ENCODE measurements around the gene MORC4.

MORC4 gene

DNA sequence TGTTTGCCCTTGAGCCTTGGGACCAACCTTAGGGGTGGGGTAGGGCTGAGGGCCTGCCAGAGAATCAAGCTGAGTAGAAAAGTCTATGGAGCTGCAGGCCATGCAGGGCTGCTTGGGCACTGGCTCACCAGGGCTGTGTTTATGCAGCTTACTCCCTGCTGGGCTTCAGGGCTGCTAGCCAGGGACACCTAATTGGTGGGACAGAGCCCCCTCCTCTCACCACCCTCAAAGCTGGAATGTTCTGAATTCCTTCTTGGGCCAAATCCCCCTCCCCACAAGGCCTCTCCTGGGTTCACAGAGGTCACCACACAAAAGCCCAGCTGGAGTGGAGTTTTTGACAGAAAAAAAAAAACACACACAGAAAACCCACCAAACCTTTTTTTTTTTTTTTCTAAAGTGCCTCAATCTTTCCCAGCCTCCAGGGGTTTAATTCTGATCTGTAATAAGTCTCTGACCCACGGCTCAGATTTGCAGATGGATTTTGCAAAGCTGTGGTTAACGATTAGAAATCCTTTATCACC lies 80.0 kb downstream of the MORC4 start, which contains the start of gene CLDN2:
Gene CLDN2 (plus strand): TSS at position 471 of the 521 bp plus-strand sequence. CDS start 7,827 bp downstream, outside the sequence.
- no peak within 1 kb of the TSS for H3K4me3 ChIP-seq (ENCODE audit: insufficient read depth, low read length, poor library complexity, severe bottlenecking)

DNA sequence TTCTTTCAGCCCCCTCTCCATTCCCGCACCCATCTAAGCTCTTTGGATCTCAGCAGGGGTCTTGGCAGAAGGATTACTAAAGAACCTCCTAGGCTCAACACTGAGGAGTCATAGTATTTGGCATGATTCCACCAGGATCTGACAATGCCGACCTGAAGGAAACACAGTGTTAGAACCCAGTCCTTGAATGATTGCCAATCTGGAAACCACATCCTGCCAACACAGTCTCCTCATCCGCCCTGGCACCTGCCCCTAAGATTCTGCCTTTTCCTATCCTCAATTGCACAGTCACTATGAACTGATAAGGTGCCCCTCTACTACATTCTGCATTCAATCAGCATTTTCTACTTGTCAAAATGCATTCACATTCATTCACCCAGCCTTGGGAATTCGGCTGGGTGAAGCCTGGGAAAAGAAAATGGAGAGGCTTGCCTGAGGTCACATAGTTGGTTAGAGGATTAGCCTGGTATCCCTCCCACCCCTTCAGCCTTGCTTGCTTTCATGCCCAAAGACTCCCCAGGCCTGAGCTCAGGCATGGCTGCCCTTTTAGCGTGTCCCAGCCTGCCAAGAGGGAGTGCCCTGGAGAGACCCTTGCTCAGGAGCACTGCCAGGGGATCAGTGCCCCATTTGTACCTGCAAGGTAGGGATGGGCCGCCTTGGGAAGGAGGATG lies 82.0 kb downstream of the MORC4 start:
- H3K9ac ChIP-seq (ENCODE audit: low read length), result no peak overlapping the region
- no peak for TF ChIP-seq EZH2phosphoT487 (conservative IDR thresholded peaks at IDR 0.05; ENCODE audit: low read length)
- TF ChIP-seq, protein P1, sequence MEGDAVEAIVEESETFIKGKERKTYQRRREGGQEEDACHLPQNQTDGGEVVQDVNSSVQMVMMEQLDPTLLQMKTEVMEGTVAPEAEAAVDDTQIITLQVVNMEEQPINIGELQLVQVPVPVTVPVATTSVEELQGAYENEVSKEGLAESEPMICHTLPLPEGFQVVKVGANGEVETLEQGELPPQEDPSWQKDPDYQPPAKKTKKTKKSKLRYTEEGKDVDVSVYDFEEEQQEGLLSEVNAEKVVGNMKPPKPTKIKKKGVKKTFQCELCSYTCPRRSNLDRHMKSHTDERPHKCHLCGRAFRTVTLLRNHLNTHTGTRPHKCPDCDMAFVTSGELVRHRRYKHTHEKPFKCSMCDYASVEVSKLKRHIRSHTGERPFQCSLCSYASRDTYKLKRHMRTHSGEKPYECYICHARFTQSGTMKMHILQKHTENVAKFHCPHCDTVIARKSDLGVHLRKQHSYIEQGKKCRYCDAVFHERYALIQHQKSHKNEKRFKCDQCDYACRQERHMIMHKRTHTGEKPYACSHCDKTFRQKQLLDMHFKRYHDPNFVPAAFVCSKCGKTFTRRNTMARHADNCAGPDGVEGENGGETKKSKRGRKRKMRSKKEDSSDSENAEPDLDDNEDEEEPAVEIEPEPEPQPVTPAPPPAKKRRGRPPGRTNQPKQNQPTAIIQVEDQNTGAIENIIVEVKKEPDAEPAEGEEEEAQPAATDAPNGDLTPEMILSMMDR (IDR thresholded peaks at IDR 0.05; ENCODE audit: insufficient read depth, low read length, poor library complexity, severe bottlenecking), result no peak
- H3K27ac ChIP-seq (ENCODE audit: low read depth, low read length), result no peak overlapping the region
- H4K20me1 ChIP-seq (ENCODE audit: low read depth, low read length), result no peaks in the 10 kb centered on the region
- no peaks in the 10 kb centered on the region for H3K36me3 ChIP-seq (ENCODE audit: low read length)
- H3K9me2 ChIP-seq (replicated peaks; ENCODE audit: insufficient read depth, low read length), result no peaks in the 10 kb centered on the region
- H3K9me3 ChIP-seq (ENCODE audit: insufficient read depth, low read length), result no peaks in the 10 kb centered on the region
- no peak overlapping the region for H3K4me2 ChIP-seq (ENCODE audit: low read depth, low read length, poor library complexity, severe bottlenecking)
- no peaks in the 10 kb centered on the region for H3K79me2 ChIP-seq (ENCODE audit: insufficient read depth, low read length)
- H3K4me3 ChIP-seq (ENCODE audit: insufficient read depth, low read length, poor library complexity, severe bottlenecking), result no peak overlapping the region
- H3K27me3 ChIP-seq (ENCODE audit: low read length), result no peaks in the 10 kb centered on the region
- no peak overlapping the region for H2AFZ ChIP-seq (ENCODE audit: low read depth, low read length, severe bottlenecking)
- H3F3A ChIP-seq (ENCODE audit: insufficient read depth), result no peaks in the 10 kb centered on the region

More for the DNA sequence above, 80.0 kb downstream of the MORC4 start, which contains the start of gene CLDN2:
- no peak within 1 kb of the TSS for H2AFZ ChIP-seq (ENCODE audit: low read depth, low read length, severe bottlenecking)
- no peaks in the 10 kb centered on the region for H3K79me2 ChIP-seq (ENCODE audit: insufficient read depth, low read length)
- no peaks in the 10 kb centered on the region for H4K20me1 ChIP-seq (ENCODE audit: low read depth, low read length)
- TF ChIP-seq, protein P1 (IDR thresholded peaks at IDR 0.05; ENCODE audit: insufficient read depth, low read length, poor library complexity, severe bottlenecking), result no peak
- H3K4me2 ChIP-seq (ENCODE audit: low read depth, low read length, poor library complexity, severe bottlenecking), result no peak within 1 kb of the TSS
- no peak within 1 kb of the TSS for H3K27ac ChIP-seq (ENCODE audit: low read depth, low read length)
- no peaks in the 10 kb centered on the region for H3K9me3 ChIP-seq (ENCODE audit: insufficient read depth, low read length)
- no peaks in the 10 kb centered on the region for H3K9me2 ChIP-seq (replicated peaks; ENCODE audit: insufficient read depth, low read length)
- H3K9ac ChIP-seq (ENCODE audit: low read length), result no peak within 1 kb of the TSS
- H3K27me3 ChIP-seq (ENCODE audit: low read length), result no peaks in the 10 kb centered on the region
- no peaks in the 10 kb centered on the region for H3K36me3 ChIP-seq (ENCODE audit: low read length)
- no peaks in the 10 kb centered on the region for H3F3A ChIP-seq (ENCODE audit: insufficient read depth)

DNA sequence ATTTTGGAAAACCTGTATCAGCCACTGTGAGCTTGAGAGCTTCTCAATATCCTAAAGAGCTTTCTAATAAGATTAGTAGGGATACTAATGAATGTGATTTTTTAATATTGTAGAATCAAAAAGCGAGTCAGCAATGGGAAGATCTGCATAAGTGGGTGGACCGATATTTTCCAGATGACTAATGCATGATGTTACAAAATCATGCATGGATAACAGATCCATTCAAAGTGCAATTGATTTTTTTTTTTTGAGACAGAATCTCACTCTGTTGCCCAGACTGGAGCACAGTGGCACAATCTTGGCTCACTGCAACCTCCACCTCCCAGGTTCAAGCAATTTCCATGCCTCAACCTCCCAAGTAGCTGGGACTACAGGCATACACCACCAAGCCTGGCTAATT lies 87.1 kb downstream of the MORC4 start:
- no peak overlapping the region for H3K4me3 ChIP-seq (ENCODE audit: insufficient read depth, low read length, poor library complexity, severe bottlenecking)
- H4K20me1 ChIP-seq (ENCODE audit: low read depth, low read length), result no peaks in the 10 kb centered on the region
- H2AFZ ChIP-seq (ENCODE audit: low read depth, low read length, severe bottlenecking), result no peak overlapping the region
- no peaks in the 10 kb centered on the region for H3F3A ChIP-seq (ENCODE audit: insufficient read depth)
- TF ChIP-seq, protein P1 (IDR thresholded peaks at IDR 0.05; ENCODE audit: insufficient read depth, low read length, poor library complexity, severe bottlenecking), result no peak
- no peaks in the 10 kb centered on the region for H3K79me2 ChIP-seq (ENCODE audit: insufficient read depth, low read length)
- H3K4me2 ChIP-seq (ENCODE audit: low read depth, low read length, poor library complexity, severe bottlenecking), result no peak overlapping the region
- H3K9me3 ChIP-seq (ENCODE audit: insufficient read depth, low read length), result no peaks in the 10 kb centered on the region
- H3K9me2 ChIP-seq (replicated peaks; ENCODE audit: insufficient read depth, low read length), result no peaks in the 10 kb centered on the region
- H3K27ac ChIP-seq (ENCODE audit: low read depth, low read length), result no peak overlapping the region
- no peaks in the 10 kb centered on the region for H3K27me3 ChIP-seq (ENCODE audit: low read length)
- H3K9ac ChIP-seq (ENCODE audit: low read length), result no peak overlapping the region
- H3K36me3 ChIP-seq (ENCODE audit: low read length), result no peaks in the 10 kb centered on the region
